Gastroesophageal sphincter (tissue), 3 donors: Measurements from ENCODE around the gene WDCP.

Experiments
- POLR2A ChIP-seq, 2 donors: fragments of 450-650 bp; IDR thresholded peaks; one replicate each; pipeline ENCODE4 v1.6.1; 2017; ENCODE audit warnings: antibody characterized with exemption in 2 of 2, mild to moderate bottlenecking in 2 of 2, moderate library complexity in 1 of 2
- TF ChIP-seq, protein P1 (sequence below), 4 experiments: fragments of 200-600 bp in 2 of 4; fragments of 450-650 bp in 2 of 4; sonication (generic) in 1 of 4; IDR thresholded peaks; one replicate each; pipeline ENCODE4 v1.5.1; 2017 to 2019; ENCODE audit warnings: antibody characterized with exemption in 4 of 4, mild to moderate bottlenecking in 2 of 4, moderate library complexity in 2 of 4

GRCh38 chr2:24055750-24056149 lies 8.6 kb upstream of the WDCP start:
- TF ChIP-seq, protein P1, sequence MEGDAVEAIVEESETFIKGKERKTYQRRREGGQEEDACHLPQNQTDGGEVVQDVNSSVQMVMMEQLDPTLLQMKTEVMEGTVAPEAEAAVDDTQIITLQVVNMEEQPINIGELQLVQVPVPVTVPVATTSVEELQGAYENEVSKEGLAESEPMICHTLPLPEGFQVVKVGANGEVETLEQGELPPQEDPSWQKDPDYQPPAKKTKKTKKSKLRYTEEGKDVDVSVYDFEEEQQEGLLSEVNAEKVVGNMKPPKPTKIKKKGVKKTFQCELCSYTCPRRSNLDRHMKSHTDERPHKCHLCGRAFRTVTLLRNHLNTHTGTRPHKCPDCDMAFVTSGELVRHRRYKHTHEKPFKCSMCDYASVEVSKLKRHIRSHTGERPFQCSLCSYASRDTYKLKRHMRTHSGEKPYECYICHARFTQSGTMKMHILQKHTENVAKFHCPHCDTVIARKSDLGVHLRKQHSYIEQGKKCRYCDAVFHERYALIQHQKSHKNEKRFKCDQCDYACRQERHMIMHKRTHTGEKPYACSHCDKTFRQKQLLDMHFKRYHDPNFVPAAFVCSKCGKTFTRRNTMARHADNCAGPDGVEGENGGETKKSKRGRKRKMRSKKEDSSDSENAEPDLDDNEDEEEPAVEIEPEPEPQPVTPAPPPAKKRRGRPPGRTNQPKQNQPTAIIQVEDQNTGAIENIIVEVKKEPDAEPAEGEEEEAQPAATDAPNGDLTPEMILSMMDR (IDR thresholded peaks at IDR 0.05), result no peak
- no peak for TF ChIP-seq POLR2A (IDR thresholded peaks at IDR 0.05)
